T-helper 1 cell treated with Interleukin-12 subunit alpha and Interleukin-12 subunit beta and Interleukin-4 antibody, amounts not matched to agents 30 ng/mL and 1 ng/mL, for 36 hours (primary cell): ENCODE data around the gene RIOK2. TPM values are rescaled to one million over a fixed set of nuclear protein-coding genes. Genes with fewer than 3 reads are reported as not detected.

ENCODE experiments used
- intact Hi-C: fragments of 100-400 bp; cut with micrococcal nuclease; formaldehyde crosslinking; loops from one replicate; pipeline ENCODE4 v1.15.1; 2024
- total RNA-seq: library from RNA; stranded (reverse); gene quantifications from 2 replicates; pipeline ENCODE4 v1.2.3, GENCODE V29; 2022

The RIOK2 gene
- total RNA-seq, 1 donor from 2014 or later, result 33.1 TPM

DNA sequence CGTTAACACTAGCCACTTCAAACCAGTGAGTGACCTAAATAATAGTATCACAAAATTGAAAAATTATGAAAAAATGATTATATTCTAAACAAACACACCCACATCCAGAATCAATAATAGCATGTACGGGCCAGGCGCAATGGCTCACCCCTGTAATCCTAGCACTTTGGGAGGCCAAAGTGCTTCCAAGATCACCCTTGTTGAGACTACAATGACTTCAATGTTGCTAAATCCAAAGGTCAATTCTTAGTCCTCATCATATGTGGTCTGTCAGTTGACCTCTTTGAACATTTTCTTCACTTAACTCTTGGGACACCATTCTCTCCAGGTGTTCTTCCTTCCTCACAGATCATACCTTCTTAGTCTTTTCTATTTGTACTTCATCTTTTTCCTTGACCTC, 11.3 kb downstream of the RIOK2 start:
- intact Hi-C loops, result no loop called here

DNA sequence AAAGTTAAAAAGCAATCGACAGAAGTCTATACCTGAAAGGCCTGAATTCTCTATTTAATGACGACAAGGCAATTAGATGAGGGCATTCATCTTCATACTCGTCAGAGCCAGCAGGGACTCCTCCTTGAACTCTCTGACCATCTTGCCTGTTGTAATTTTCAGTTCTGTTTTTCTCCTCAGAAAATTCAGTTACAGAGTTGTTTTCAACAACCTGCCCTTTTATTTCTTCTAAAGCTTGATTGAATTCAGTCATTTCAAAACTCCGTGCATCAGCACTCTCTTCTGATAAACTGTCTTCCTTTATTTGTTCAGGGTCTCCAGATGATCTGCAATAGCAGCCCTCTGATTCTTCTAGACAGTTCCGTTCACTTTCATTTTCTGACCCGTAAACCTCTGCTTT, 15.6 kb downstream of the RIOK2 start:
- intact Hi-C loops, result no loop called here

- intact Hi-C loops, result no loop called here
These were observed 17.3 kb downstream of the RIOK2 start for GRCh38 chr5:97165726-97166125.

GRCh38 chr5:97164846-97165245, 18.2 kb downstream of the RIOK2 start:
- intact Hi-C loops, result loop anchor here (5.0 kb wide), 1 partner anchor 393 kb away; no protein-coding TSS in a partner anchor

GRCh38 chr5:97163790-97164285, 19.2 kb downstream of the RIOK2 start:
- intact Hi-C loops, result loop anchor here (1.0 to 5.0 kb wide), 10 partner anchors 19 to 820 kb away; partner anchors contain the start of genes CAST and RIOK2

DNA sequence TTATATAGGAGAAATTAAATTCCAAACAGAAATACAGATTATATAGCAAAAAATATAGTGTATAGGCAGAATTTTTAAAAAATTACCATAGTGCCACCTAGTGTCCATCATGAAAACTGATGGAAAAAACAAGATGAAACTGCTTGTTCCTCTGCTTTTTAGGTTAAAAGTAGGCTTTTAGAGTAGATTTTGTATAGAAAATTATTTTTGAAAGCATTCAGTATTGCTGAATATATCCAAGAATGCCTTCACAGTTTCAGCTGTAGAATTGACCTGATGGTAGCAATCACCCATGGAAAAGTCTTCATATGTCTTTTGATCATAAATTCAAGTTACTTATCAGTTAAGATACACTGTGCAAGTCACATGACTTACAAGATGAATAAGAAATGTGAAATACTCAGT, 19.7 kb downstream of the RIOK2 start:
- intact Hi-C loops, result loop anchor here (1.0 to 5.0 kb wide), 10 partner anchors 20 to 819 kb away; partner anchors contain the start of genes CAST and RIOK2

GRCh38 chr5:97162045-97162444, 21.0 kb downstream of the RIOK2 start:
- intact Hi-C loops, result loop anchor here (1.0 to 5.0 kb wide), 5 partner anchors 20 to 499 kb away; partner anchors contain the start of genes CAST, LIX1 and LNPEP

DNA sequence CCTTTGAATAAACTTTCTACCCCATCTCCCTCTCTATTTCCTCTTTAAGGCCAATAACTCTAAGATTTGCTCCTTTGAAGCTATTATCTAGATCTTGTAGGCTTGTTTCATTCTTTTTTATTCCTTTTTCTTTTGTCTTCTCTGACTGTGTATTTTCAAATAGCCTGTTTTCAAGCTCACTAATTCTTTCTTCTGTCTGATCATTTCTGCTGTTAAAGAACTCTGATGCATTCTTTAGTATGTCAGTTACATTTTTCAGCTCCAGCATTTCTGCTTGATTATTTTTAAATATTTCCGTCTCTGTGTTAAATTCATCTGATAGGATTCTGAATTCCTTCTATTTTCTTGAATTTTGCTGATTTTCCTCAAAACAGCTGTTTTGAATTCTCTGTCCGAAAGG, 25.4 kb downstream of the RIOK2 start:
- intact Hi-C loops, result no loop called here

GRCh38 chr5:97151370-97151769, 31.7 kb downstream of the RIOK2 start:
- intact Hi-C loops, result no loop called here

- intact Hi-C loops, result no loop called here
These were observed 32.6 kb downstream of the RIOK2 start for GRCh38 chr5:97150401-97150800.

DNA sequence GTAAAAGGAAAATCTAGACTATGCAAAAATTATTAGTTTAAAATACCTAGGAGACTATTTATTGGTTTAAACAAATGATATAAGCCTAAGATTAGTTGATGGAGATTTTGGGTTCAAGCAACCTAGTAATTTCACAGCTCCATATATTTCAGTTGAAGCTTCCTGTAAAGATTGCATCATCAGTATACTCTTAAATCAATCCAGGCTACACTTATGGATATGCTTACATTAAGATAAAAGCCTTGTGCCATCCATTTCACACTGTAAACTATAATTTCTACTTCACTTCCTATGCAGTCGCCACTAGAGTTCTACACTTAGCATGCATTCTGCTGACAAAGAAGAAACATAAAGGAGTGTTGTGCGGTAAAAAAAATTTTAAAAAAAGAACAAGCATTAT, 33.3 kb downstream of the RIOK2 start:
- intact Hi-C loops, result no loop called here

GRCh38 chr5:97148288-97148687, 34.8 kb downstream of the RIOK2 start:
- intact Hi-C loops, result no loop called here

DNA sequence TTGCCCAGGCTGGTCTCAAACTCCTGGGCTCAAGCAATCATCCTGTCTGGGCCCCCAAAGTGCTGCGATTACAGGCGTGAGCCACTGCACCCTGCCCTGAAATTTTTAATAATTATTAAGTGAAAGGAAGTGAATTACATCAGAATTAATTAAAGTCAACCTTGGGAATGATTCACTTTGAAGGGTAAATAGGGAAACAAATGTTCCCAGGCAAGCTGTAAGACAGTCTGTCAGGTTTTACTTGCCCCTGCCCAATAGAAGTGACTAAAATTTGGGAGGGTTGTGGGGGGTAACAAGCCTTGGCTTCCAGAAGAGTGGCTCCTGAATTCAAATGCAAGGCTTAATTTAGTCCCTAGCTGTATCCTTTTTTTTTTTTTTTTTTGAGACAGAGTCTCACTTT, 39.3 kb downstream of the RIOK2 start:
- intact Hi-C loops, result loop anchor here (5.0 kb wide), 2 partner anchors 121 to 531 kb away; no protein-coding TSS in a partner anchor

DNA sequence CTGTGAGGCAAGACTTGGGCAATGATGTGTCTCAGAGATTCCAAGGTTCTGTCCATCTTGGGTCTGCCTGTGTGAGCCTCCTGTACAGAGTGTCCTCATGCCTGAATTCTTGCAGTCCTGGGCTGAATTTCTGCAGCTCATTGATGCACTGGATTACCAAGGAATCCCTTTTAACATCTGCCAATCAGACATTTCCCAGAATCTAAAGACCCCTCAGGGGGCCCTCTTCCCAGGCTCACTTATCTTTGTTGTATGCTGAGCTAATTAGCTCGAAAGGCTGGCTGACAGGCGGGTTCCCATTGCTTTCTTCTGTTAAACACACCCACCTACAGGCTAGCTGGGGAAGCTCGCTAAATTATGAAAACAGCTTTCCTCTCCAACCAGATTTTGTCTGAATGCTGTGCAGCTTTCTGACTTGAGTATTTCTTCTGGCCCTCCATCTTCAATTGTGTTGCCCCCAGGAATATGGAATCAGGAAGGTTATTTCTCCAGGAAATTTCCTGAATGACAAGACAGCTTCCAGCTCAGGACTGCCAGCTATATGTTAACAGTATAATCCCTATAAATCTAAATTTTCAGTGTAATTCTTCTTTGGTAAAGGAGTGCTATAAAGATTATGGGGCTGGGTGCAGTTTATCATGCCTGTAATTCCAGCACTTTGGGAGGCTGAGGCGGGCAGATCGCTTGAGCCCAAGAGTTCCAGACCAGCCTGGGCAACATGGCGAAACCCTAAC, 40.4 kb downstream of the RIOK2 start, which contains the start of gene LIX1:
LIX1 (minus strand) TSS at position 91 of the 734 bp plus-strand sequence; CDS start at position 56, 35 bp downstream.
- intact Hi-C loops, result loop anchor here (1.0 to 5.0 kb wide), 7 partner anchors 20 to 530 kb away; partner anchors contain the start of gene LNPEP

DNA sequence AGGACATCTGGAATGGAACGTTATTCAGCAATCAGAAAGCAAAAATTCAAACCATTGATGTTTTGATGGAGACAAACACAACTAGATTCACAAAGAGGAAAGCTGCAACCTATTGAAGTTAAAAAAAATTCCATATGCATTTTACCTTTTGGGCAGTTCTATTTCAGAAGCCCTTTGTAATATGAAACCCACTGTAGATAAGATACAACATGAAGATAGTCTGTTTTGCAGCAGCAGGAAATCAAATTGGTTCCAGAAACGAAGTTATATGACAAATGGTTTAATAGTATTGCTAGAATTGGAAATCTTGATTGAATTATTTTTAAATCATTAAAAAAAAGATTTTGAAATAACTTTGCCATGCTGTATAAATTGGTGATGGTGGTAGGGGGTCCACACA, 41.5 kb downstream of the RIOK2 start:
- intact Hi-C loops, result loop anchor here (5.0 kb wide), 2 partner anchors 119 to 529 kb away; no protein-coding TSS in a partner anchor

DNA sequence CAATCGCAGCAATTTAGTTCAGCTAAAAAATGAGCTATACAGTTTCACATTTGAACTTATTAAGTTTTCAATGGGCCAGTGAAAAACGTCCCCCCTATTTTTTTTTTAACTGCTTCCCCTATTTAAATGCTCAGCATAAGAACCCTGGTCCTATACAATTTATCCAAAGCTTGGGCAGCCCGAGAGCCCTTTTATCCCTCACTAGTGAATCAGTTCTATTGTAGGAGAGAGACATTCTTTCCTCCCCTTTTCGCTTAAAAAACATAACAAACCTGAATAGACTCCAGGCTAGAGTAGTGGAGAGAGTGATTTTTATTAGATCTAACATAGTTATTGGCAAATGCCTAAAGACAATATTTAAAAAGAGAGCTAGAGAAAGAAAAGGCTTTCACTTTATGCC, 42.0 kb downstream of the RIOK2 start:
- intact Hi-C loops, result loop anchor here (5.0 kb wide), 2 partner anchors 119 to 529 kb away; no protein-coding TSS in a partner anchor

DNA sequence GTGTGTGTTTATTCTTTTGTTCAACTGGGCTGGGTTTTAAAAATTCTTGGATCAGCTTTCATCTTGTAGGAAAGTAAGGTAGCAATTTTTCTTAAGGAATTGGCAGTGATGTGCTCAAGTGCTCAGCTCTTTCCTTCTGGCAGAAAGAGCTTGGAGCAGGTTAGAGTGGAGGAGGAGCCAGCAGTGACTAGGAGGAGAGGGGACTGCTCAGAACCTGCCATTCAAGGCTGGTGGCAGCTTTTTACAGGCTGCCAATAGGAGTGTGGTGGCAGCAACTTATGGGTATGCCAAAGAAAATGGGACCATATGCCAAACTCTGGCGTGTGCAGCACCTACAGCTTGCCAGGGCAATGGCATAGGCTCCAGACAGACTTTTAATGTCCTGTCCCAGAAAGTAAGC, 42.8 kb downstream of the RIOK2 start:
- intact Hi-C loops, result loop anchor here (5.0 kb wide), 2 partner anchors 118 to 528 kb away; no protein-coding TSS in a partner anchor

DNA sequence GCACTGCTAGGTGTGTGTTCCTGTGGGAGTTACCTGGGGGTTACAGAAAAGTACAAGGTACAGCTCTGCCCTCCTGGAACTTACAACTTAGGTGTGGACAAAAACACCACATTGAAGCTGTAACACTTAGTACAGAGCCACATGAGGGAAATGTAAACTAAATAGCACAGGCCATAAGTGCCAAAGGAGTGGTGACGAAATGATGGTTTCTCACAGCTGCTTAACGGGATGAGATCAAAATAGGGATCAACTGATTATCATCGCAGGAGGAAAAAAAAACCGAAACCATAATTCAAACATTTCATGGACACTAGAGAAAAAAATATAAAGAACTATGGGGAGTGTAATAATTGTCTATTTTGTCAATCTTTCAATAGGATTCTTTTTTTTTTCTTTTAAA, 46.6 kb downstream of the RIOK2 start:
- intact Hi-C loops, result loop anchor here (1.0 to 2.0 kb wide), 2 partner anchors 20 to 42 kb away; no protein-coding TSS in a partner anchor

GRCh38 chr5:97135868-97136267, 47.2 kb downstream of the RIOK2 start:
- intact Hi-C loops, result loop anchor here (1.0 to 2.0 kb wide), 2 partner anchors 20 to 41 kb away; no protein-coding TSS in a partner anchor

DNA sequence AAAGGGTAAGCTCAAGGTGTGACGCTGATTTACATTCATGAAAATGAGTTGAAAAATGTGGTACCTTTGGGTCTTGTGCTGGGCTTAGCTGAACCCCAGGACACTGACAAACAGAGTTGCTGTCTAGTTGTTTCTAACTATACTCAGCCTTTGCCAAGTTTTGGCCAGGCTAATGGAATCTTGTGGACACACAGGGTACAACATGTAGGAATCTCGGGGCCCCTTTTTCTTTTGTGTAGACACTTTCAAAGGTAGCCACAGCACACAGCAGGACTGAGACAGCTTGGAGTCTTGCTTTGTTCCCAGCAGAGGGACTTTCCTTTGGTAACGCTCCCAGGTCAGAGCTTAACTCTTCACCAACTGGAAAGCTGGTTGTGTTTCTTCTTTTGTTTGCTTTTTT, 48.4 kb downstream of the RIOK2 start:
- intact Hi-C loops, result no loop called here

DNA sequence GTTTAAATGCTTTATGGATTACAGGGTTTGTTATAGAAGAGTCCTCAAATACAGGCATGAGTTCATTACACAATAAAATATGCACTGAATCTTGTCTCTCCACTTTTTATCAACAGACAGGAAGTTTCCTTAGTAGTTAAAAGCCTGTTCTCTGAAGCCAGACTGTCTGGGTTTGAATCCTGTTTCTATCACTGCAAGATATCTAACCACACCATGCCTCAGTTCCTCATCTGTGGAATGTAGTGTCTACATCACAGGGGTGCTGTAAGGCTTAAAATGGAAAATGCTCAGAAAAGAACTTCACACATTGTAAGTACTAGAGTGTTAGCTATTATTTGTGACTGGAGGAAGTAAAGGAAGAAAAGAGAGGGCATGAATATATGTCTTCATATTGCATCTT, 49.9 kb downstream of the RIOK2 start:
- intact Hi-C loops, result no loop called here

DNA sequence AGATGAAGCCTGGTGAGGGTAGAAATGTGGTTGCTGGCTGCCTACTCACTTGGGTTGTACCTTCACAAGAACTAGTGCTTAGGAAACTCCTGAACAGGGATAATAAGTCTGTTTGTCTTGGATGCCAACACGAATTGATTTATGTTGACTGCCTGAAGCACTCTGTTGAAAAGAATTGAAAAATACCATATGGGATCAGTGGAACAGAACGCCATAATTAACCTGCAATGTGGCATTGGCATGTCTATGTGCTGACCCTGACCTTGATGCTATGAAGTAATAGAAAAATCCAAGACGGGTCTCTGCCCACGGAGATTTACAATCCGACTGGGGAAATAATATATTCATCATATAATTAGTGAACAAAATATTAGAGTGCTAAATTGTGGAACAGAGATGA, 51.1 kb downstream of the RIOK2 start:
- intact Hi-C loops, result no loop called here
